Kidney epithelial cell (primary cell): ENCODE measurements around the gene RAB26. TPM values are rescaled to one million over a fixed set of nuclear protein-coding genes. Genes with fewer than 3 reads are reported as not detected.
"Not testable (repeated sequence)": the region's sequence is repeated elsewhere in the genome, so short reads cannot be mapped to it uniquely, and the experiment has no call there.

Experiments used
- DNase-seq: peaks from one replicate; pipeline ENCODE4 v3.0.0-alpha.2; 2010; ENCODE audit warnings: low read depth
- H3K27me3 ChIP-seq: 2 replicates; pipeline ENCODE4 v1.6.0; 2011; ENCODE audit warnings: low read length; ENCODE audit not compliant: control insufficient read depth, insufficient read depth
- H3K36me3 ChIP-seq: 2 replicates; pipeline ENCODE4 v1.5.1; 2011; ENCODE audit warnings: low read length; ENCODE audit not compliant: control insufficient read depth, insufficient read depth
- H3K4me3 ChIP-seq: 2 replicates; pipeline ENCODE4 v1.5.1; 2011; ENCODE audit warnings: low read depth, mild to moderate bottlenecking, control low read depth, low read length
- total RNA-seq: library from RNA; depleted of rRNA; stranded (reverse); fragments of >200 nt; gene quantifications from 2 replicates; pipeline ENCODE4 v1.2.3, GENCODE V29; 2015
- TF ChIP-seq, protein P1 (sequence below): IDR thresholded peaks from 2 replicates; pipeline ENCODE4 v1.5.1; 2011; ENCODE audit warnings: mild to moderate bottlenecking, moderate library complexity, low read length, control low read depth, inconsistent platforms; ENCODE audit not compliant: insufficient read depth, poor library complexity, severe bottlenecking

RAB26 gene
- total RNA-seq, 1 donor from 2014 or later = 0.54 TPM

DNA sequence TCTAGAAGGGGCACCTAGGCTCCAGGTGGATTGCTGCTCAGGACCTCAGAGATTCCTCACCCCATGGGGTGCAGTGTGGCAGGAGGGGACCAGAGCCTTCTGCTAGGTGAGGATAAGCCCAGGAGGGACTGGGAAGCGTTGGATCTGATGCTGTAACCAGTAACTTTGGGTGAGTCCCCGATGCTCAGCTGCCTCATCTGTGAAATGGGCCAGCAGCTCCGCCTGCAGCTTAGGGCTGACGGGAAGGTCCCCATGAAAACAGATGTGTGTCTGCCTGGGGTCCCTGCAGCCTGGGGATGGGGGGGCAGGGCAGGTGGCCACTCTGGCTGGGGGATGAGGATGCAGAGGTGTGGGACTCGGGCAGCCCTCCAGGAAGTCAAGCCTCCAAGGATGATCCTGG lies 50.7 kb downstream of the RAB26 start:
- H3K36me3 ChIP-seq = no peaks in the 10 kb centered on the region
- TF ChIP-seq, protein P1, sequence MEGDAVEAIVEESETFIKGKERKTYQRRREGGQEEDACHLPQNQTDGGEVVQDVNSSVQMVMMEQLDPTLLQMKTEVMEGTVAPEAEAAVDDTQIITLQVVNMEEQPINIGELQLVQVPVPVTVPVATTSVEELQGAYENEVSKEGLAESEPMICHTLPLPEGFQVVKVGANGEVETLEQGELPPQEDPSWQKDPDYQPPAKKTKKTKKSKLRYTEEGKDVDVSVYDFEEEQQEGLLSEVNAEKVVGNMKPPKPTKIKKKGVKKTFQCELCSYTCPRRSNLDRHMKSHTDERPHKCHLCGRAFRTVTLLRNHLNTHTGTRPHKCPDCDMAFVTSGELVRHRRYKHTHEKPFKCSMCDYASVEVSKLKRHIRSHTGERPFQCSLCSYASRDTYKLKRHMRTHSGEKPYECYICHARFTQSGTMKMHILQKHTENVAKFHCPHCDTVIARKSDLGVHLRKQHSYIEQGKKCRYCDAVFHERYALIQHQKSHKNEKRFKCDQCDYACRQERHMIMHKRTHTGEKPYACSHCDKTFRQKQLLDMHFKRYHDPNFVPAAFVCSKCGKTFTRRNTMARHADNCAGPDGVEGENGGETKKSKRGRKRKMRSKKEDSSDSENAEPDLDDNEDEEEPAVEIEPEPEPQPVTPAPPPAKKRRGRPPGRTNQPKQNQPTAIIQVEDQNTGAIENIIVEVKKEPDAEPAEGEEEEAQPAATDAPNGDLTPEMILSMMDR = no peak
- no peak overlapping the region for H3K4me3 ChIP-seq
- peaks cover 49% of the 10 kb centered on the region for H3K27me3 ChIP-seq
- DNase-seq = no peak

DNA sequence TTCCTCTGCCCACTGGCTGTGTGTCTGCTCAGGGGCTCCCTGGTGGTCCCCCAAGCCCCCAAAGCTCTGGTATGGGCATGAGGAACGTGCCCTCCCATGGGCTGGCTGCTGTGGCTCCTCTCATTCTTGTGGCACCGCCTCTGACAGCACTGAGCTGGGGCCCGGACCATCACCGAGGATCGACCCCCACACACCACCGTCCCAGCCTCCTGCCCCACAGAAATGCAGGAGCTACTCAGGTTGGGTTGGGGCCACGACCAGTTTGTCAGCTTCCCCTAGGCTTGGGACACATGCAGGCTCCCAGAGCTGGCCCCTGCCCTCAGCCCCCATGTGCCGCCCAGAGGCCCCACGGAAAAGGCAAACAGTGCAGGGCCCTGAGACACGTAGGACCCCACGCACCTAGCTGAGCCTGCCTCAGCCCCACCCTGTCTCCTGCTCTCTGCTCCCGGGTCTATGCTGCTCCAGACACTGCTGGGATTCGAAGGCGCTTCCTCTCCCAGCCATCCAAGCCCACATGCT lies 51.3 kb downstream of the RAB26 start:
- TF ChIP-seq, protein P1 = no peak
- H3K36me3 ChIP-seq = no peaks in the 10 kb centered on the region
- no peak for DNase-seq
- peaks cover 43% of the 10 kb centered on the region for H3K27me3 ChIP-seq
- H3K4me3 ChIP-seq = no peak overlapping the region

DNA sequence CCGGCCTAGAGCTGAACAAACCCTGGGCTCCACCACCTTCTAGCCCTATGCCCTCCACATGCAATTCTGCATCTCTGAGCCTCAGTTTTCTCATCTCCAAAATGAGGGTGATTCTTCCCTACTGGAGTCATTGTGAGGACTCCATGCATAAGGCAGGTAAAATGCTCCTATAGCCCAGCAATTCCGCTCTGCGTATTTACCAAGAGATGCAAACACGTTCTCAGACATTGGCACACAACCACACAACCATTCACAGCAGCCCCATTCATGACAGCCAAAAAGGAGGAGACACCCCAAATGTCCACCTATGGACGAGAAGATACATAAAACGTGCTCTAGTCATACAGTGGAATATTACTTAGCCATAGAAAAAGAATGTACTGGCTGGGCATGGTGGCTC lies 51.9 kb downstream of the RAB26 start:
- Histone ChIP-seq H3K36me3 (no peaks in the 10 kb centered on the region), H3K4me3 (no peak overlapping the region), H3K27me3 (peaks cover 37% of the 10 kb centered on the region)
- TF ChIP-seq, protein P1 = no peak
- DNase-seq = no peak

DNA sequence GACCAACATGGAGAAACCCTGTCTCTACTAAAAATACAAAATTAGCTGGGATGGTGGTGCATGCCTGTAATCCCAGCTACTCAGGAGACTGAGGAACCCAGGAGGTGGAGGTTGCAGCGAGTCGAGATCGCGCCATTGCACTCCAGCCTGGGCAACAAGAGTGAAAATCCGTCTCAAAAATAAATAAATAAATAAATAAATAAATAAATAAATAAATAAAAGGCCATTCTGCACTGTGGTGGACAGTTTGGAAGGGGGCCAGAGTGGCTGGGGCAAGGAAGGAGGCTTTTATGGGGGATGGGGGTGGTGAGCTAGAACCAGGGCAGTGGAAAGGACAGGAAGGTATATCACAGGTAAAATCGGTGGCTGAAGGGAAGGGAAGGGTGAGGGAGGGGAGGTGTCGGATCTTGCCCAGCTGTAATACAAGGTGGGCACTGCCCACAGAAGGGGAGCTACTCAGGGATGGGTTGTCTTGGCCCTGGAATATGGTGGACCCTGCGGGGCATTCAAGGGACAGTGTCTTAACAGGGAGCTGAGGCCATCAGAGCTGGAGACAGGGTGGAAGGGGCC lies 54.8 kb downstream of the RAB26 start:
- not testable (repeated sequence) for DNase-seq, H3K36me3 ChIP-seq, H3K4me3 ChIP-seq
- H3K27me3 ChIP-seq = peaks cover 18% of the 10 kb centered on the region

Other genes with a start within 250 kb of the RAB26 start
- 0.89 and 0.92 TPM in 2 replicates for gene HS3ST6, start 230.2 kb upstream of the RAB26 start, total RNA-seq
- 11.7 and 12.0 TPM in 2 replicates for gene MSRB1, start 205.4 kb upstream of the RAB26 start, total RNA-seq
- not detected in 2 replicates for gene RPL3L, start 193.9 kb upstream of the RAB26 start, total RNA-seq
- 280 and 289 TPM in 2 replicates for gene NDUFB10, start 189.1 kb upstream of the RAB26 start, total RNA-seq
- 4,278 and 4,383 TPM in 2 replicates for gene RPS2, start 183.8 kb upstream of the RAB26 start, total RNA-seq
- not detected in 2 replicates for gene RNF151, start 181.8 kb upstream of the RAB26 start, total RNA-seq
- gene TBL3, start 176.6 kb upstream of the RAB26 start, total RNA-seq = 53.5 and 70.3 TPM in 2 replicates
- 0.96 TPM in 1 of 2 replicates, not detected in the other for gene NOXO1, start 167.2 kb upstream of the RAB26 start, total RNA-seq
- gene GFER, start 164.4 kb upstream of the RAB26 start, total RNA-seq = 30.2 and 32.7 TPM in 2 replicates
- gene SYNGR3, start 158.7 kb upstream of the RAB26 start, total RNA-seq = 11.3 and 20.1 TPM in 2 replicates
- 48.1 and 57.7 TPM in 2 replicates for gene ZNF598, start 138.8 kb upstream of the RAB26 start, total RNA-seq
- not detected in 2 replicates for gene NPW, start 128.8 kb upstream of the RAB26 start, total RNA-seq
- gene NHERF2, start 121.7 kb upstream of the RAB26 start, total RNA-seq = 27.5 and 46.3 TPM in 2 replicates
- 39.3 and 44.1 TPM in 2 replicates for gene NTHL1, start 100.8 kb upstream of the RAB26 start, total RNA-seq
- gene TSC2, start 100.6 kb upstream of the RAB26 start, total RNA-seq = 67.9 and 104 TPM in 2 replicates
- gene PKD1, start 12.7 kb upstream of the RAB26 start, total RNA-seq = 85.6 and 102 TPM in 2 replicates
- gene TRAF7, start 7.2 kb downstream of the RAB26 start, total RNA-seq = 82.7 and 83.9 TPM in 2 replicates
- gene CASKIN1, start 48.0 kb downstream of the RAB26 start, total RNA-seq = 0.07 and 0.08 TPM in 2 replicates
- gene MLST8, start 56.8 kb downstream of the RAB26 start, total RNA-seq = 77.2 and 102 TPM in 2 replicates
- gene BRICD5, start 62.2 kb downstream of the RAB26 start, total RNA-seq = 2.0 and 4.2 TPM in 2 replicates
- 15.7 and 17.7 TPM in 2 replicates for gene PGP, start 66.2 kb downstream of the RAB26 start, total RNA-seq
- gene E4F1, start 75.0 kb downstream of the RAB26 start, total RNA-seq = 28.6 and 36.9 TPM in 2 replicates
- gene DNASE1L2, start 87.8 kb downstream of the RAB26 start, total RNA-seq = 0.21 and 2.3 TPM in 2 replicates
- 81.7 and 86.7 TPM in 2 replicates for gene ECI1, start 103.0 kb downstream of the RAB26 start, total RNA-seq
- gene RNPS1, start 119.5 kb downstream of the RAB26 start, total RNA-seq = 243 and 268 TPM in 2 replicates
- 32.1 and 36.3 TPM in 2 replicates for gene ABCA3, start 192.1 kb downstream of the RAB26 start, total RNA-seq